Neural cell (in vitro differentiated cells): ENCODE results near the gene EXO1. TPM values are rescaled to one million over a fixed set of nuclear protein-coding genes. Genes with fewer than 3 reads are reported as not detected.

Source experiments
- H2AFZ ChIP-seq: fragments of 200-600, 300-800 bp; sonication (generic), shearing (Covaris generic); 2 replicates; pipeline ENCODE4 v1.6.0; 2014; ENCODE audit warnings: low read depth, mild to moderate bottlenecking, antibody characterized with exemption, low read length, moderate library complexity
- H3F3A ChIP-seq: fragments of 200-600 bp; shearing (Covaris generic); 2 replicates; pipeline ENCODE4 v1.6.1; 2016; ENCODE audit warnings: mild to moderate bottlenecking, moderate library complexity, mixed read lengths, antibody characterized with exemption, low read length; ENCODE audit not compliant: insufficient read depth, poor library complexity, severe bottlenecking
- H3K27ac ChIP-seq: fragments of 200-600, 300-800 bp; sonication (generic), shearing (Covaris generic); 2 replicates; pipeline ENCODE4 v1.5.1; 2014; ENCODE audit warnings: mild to moderate bottlenecking, low read length, moderate library complexity
- H3K27me3 ChIP-seq: fragments of 300-800, 200-600 bp; sonication (generic), shearing (Covaris generic); 2 replicates; pipeline ENCODE4 v1.6.0; 2014; ENCODE audit warnings: mild to moderate bottlenecking, low read depth, low read length, moderate library complexity; ENCODE audit not compliant: insufficient read depth
- H3K36me3 ChIP-seq: fragments of 300-800, 200-600 bp; sonication (generic), shearing (Covaris generic); 2 replicates; pipeline ENCODE4 v1.5.1; 2014; ENCODE audit warnings: mild to moderate bottlenecking, antibody characterized with exemption, low read length, moderate library complexity; ENCODE audit not compliant: insufficient read depth
- H3K4me2 ChIP-seq: fragments of 300-800, 200-600 bp; sonication (generic), shearing (Covaris generic); 2 replicates; pipeline ENCODE4 v1.6.0; 2014; ENCODE audit warnings: mild to moderate bottlenecking, low read length
- H3K4me3 ChIP-seq: fragments of 300-800, 200-600 bp; sonication (generic), shearing (Covaris generic); 2 replicates; pipeline ENCODE4 v1.5.1; 2014; ENCODE audit warnings: mild to moderate bottlenecking, low read length, moderate library complexity
- H3K79me2 ChIP-seq: fragments of 200-600 bp; shearing (Covaris generic); replicated peaks from 2 replicates; pipeline ENCODE4 v1.6.0; 2014; ENCODE audit warnings: mild to moderate bottlenecking, low read length, moderate library complexity; ENCODE audit not compliant: insufficient read depth
- H3K9ac ChIP-seq: fragments of 300-800, 200-600 bp; sonication (generic), shearing (Covaris generic); 2 replicates; pipeline ENCODE4 v1.6.1; 2016; ENCODE audit warnings: mild to moderate bottlenecking, low read length, mixed read lengths
- H3K9me2 ChIP-seq: fragments of 200-600 bp; shearing (Covaris generic); 2 replicates; pipeline ENCODE4 v1.6.1; 2016; ENCODE audit warnings: mild to moderate bottlenecking, low read length, mixed read lengths; ENCODE audit not compliant: insufficient read depth
- H3K9me3 ChIP-seq: fragments of 200-600, 300-800 bp; sonication (generic), shearing (Covaris generic); 2 replicates; pipeline ENCODE4 v1.6.1; 2016; ENCODE audit warnings: mild to moderate bottlenecking, mixed run types, low read length, moderate library complexity, mixed read lengths
- H4K20me1 ChIP-seq: fragments of 200-600 bp; shearing (Covaris generic); 2 replicates; pipeline ENCODE4 v1.6.1; 2016; ENCODE audit warnings: mild to moderate bottlenecking, mixed run types; ENCODE audit not compliant: insufficient read depth
- CTCF ChIP-seq: fragments of 450-650 bp; IDR thresholded peaks from 2 replicates; pipeline ENCODE4 v1.5.1; 2014; ENCODE audit warnings: antibody characterized with exemption, mild to moderate bottlenecking, moderate library complexity; ENCODE audit not compliant: poor library complexity, severe bottlenecking
- MXI1 ChIP-seq: fragments of 450-650 bp; conservative IDR thresholded peaks from 2 replicates; pipeline ENCODE4 v1.6.1; 2014; ENCODE audit warnings: antibody characterized with exemption, mild to moderate bottlenecking; ENCODE audit not compliant: poor library complexity, severe bottlenecking
- POLR2AphosphoS5 ChIP-seq: IDR thresholded peaks from 2 replicates; pipeline ENCODE4 v1.6.1; 2012
- RAD21 ChIP-seq: fragments of 450-650 bp; conservative IDR thresholded peaks from 2 replicates; pipeline ENCODE4 v1.6.1; 2014; ENCODE audit warnings: antibody characterized with exemption, mild to moderate bottlenecking, moderate library complexity
- REST ChIP-seq: IDR thresholded peaks from 2 replicates; pipeline ENCODE4 v1.6.1; 2012; ENCODE audit warnings: borderline replicate concordance
- SMC3 ChIP-seq: fragments of 450-650 bp; conservative IDR thresholded peaks from 2 replicates; pipeline ENCODE4 v1.6.1; 2014; ENCODE audit warnings: antibody characterized with exemption, mild to moderate bottlenecking, moderate library complexity; ENCODE audit not compliant: poor library complexity
- TAF1 ChIP-seq: IDR thresholded peaks from 2 replicates; pipeline ENCODE4 v1.6.1; 2012; ENCODE audit warnings: low read depth
- polyA plus RNA-seq: library from polyadenylated mRNA; depleted of rRNA; stranded (reverse); fragments of >200 nt; gene quantifications from 2 replicates; pipeline ENCODE4 v1.2.3, GENCODE V29; 2014

EXO1 gene
- polyA plus RNA-seq, 1 donor from 2014 or later = 0.92 TPM

- H3K27ac ChIP-seq = no peak overlapping the region
- no peaks in the 10 kb centered on the region for H3K36me3 ChIP-seq
- no peaks in the 10 kb centered on the region for H3K9me2 ChIP-seq
- H3K79me2 ChIP-seq = no peaks in the 10 kb centered on the region
- no peak overlapping the region for H3K4me2 ChIP-seq
- H3K27me3 ChIP-seq = no peaks in the 10 kb centered on the region
- no peaks in the 10 kb centered on the region for H3F3A ChIP-seq
- no peak overlapping the region for H2AFZ ChIP-seq
- H4K20me1 ChIP-seq = no peaks in the 10 kb centered on the region
- no peak overlapping the region for H3K4me3 ChIP-seq
- H3K9ac ChIP-seq = no peak overlapping the region
- no peaks in the 10 kb centered on the region for H3K9me3 ChIP-seq
- TF ChIP-seq REST (no peak), SMC3 (no peak), CTCF (no peak), POLR2AphosphoS5 (no peak), TAF1 (no peak), MXI1 (no peak)
Measured at GRCh38 chr1:241838897-241839296, 9.1 kb upstream of the EXO1 start.

- H4K20me1 ChIP-seq = no peaks in the 10 kb centered on the region
- H3K36me3 ChIP-seq = no peaks in the 10 kb centered on the region
- no peaks in the 10 kb centered on the region for H3K9me2 ChIP-seq
- H3F3A ChIP-seq = no peaks in the 10 kb centered on the region
- no peak overlapping the region for H3K27ac ChIP-seq
- H3K4me2 ChIP-seq = no peak overlapping the region
- no peak overlapping the region for H3K9ac ChIP-seq
- no peaks in the 10 kb centered on the region for H3K27me3 ChIP-seq
- no peak overlapping the region for H2AFZ ChIP-seq
- H3K79me2 ChIP-seq = no peaks in the 10 kb centered on the region
- no peak for TF ChIP-seq POLR2AphosphoS5
- TF ChIP-seq RAD21 = no peak
- no peak overlapping the region for H3K4me3 ChIP-seq
- H3K9me3 ChIP-seq = no peaks in the 10 kb centered on the region
Measured at GRCh38 chr1:241839369-241839979, 8.5 kb upstream of the EXO1 start.

GRCh38 chr1:241840164-241840563 is 7.8 kb upstream of the EXO1 start:
- Histone ChIP-seq H3K79me2 (no peaks in the 10 kb centered on the region), H3K9me3 (no peaks in the 10 kb centered on the region), H4K20me1 (no peaks in the 10 kb centered on the region), H3K36me3 (no peaks in the 10 kb centered on the region), H3K9ac (no peak overlapping the region), H2AFZ (no peak overlapping the region), H3K27me3 (no peaks in the 10 kb centered on the region), H3K9me2 (no peaks in the 10 kb centered on the region), H3K27ac (no peak overlapping the region), H3K4me2 (no peak overlapping the region), H3F3A (no peaks in the 10 kb centered on the region), H3K4me3 (no peak overlapping the region)
- no peak for TF ChIP-seq SMC3
- no peak for TF ChIP-seq RAD21
